GM12891 (cell line): ENCODE measurements around the gene AMDHD1.

Source experiments
- POLR2A ChIP-seq: IDR thresholded peaks from 2 replicates; pipeline ENCODE4 v1.6.1; 2011; ENCODE audit warnings: low read depth, low read length, control low read depth
- POLR2AphosphoS5 ChIP-seq: IDR thresholded peaks from 2 replicates; pipeline ENCODE4 v1.6.1; 2011; ENCODE audit warnings: low read depth, low read length, control low read depth
- SPI1 ChIP-seq: IDR thresholded peaks from 2 replicates; pipeline ENCODE4 v1.6.1; 2011; ENCODE audit warnings: low read depth, low read length, control low read depth
- TAF1 ChIP-seq: IDR thresholded peaks from 2 replicates; pipeline ENCODE4 v1.6.1; 2011; ENCODE audit warnings: low read depth, low read length, control low read depth

DNA sequence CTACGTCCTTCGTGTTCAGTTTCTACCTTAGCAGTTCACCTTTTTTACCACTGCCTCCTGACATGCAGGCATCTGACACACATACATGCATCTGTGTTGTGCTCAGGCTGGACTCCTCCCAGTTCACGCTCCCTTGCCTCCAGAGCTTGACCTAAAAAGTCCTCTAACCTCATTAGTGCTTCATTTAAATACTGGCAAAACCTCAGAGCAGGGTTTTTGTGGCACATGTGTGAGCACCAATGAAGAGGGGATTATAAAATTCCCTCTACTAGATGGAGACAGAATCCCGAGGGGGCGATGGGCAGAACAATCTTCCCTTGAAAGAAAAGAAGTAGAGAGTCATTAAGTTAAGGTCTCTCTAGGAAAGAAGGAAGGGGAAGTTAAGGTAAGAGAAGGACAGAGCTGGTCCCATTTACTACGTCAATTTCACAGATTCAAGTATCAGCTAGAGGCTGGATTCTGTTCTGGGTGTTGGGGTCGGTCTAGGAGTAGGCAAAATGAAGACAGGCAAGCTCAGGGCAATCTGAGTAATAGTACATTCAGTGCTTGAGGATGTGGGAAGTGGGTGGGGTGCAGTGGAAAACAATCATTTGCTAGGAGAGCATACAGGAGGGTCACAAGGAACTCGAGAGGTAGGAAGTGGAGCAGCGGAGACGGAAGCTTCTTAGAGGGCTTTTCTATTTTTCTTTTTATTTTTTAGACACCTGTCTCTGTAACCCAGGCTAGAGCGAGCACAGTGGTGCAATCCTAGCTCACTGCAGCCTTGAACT, 45.6 kb downstream of the AMDHD1 start:
- TF ChIP-seq POLR2A (no peak), POLR2AphosphoS5 (no peak), TAF1 (no peak), SPI1 (no peak)
